ENCODE measurements around the gene ADM. TPM values are rescaled to one million over a fixed set of nuclear protein-coding genes. Genes with fewer than 3 reads are reported as not detected.

ADM gene
- total RNA-seq, 1 donor from 2014 or later = 239 TPM

DNA sequence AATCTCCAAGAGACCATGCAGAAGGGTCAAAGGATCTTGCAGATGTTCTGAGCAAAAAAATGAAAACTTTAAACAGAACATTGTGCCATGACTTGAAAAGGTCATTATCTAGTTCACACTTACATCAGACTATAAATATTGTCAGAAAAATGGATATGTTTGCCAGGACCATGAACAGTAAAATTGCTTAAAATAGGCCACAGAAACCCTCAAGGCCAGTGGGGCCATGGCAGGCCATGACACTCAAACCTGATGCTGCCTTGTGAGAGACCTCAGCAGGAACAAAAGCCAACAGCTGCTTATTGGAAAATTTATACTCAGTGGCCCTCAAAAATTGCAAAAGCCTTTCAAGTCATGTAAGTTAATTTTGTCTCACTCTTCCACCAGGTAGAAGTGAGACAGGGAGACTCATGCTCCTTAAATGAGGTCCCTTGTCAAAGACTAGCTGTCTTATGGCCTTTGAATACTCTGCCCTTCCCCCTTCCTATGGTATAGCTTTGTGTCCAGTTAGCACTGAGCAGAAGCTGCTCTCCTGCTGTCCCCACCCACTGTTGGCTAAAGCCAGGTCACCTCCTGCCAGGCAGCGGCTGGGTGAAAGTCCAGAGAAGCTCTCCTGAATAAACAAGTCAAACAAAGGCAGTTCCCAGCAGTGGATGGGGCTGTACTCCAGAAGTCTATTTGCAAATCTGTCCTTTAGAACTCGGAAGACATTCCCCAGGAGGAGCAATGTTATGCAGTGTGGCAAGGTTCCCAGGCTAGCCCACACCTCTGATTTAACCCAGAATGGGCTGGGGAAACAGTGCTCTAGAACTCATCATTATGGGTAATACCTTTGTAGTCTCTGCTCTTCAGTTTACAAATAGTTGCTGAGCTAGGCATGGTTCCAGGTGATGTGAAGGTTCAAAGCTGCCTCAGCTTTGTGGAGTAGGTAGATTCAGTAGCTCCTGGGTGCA, 21.4 kb downstream of the ADM start:
- Mint-ChIP-seq H3K27ac (ENCODE audit: unreplicated experiment) (peak overlapping the region; percentile 93), H3K36me3 (ENCODE audit: unreplicated experiment) (no peaks in the 10 kb centered on the region), H3K4me3 (ENCODE audit: unreplicated experiment) (no peak overlapping the region), H3K27me3 (ENCODE audit: unreplicated experiment) (no peaks in the 10 kb centered on the region), H3K4me1 (ENCODE audit: unreplicated experiment) (peaks cover 75% of the 10 kb centered on the region), H3K9me3 (ENCODE audit: unreplicated experiment) (no peaks in the 10 kb centered on the region)
- TF ChIP-seq, protein P1, sequence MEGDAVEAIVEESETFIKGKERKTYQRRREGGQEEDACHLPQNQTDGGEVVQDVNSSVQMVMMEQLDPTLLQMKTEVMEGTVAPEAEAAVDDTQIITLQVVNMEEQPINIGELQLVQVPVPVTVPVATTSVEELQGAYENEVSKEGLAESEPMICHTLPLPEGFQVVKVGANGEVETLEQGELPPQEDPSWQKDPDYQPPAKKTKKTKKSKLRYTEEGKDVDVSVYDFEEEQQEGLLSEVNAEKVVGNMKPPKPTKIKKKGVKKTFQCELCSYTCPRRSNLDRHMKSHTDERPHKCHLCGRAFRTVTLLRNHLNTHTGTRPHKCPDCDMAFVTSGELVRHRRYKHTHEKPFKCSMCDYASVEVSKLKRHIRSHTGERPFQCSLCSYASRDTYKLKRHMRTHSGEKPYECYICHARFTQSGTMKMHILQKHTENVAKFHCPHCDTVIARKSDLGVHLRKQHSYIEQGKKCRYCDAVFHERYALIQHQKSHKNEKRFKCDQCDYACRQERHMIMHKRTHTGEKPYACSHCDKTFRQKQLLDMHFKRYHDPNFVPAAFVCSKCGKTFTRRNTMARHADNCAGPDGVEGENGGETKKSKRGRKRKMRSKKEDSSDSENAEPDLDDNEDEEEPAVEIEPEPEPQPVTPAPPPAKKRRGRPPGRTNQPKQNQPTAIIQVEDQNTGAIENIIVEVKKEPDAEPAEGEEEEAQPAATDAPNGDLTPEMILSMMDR (IDR thresholded peaks at IDR 0.05) = no peak
- no peak for DNase-seq (ENCODE audit: extremely low spot score, unreplicated experiment)

GRCh38 chr11:10327254-10327653, 22.4 kb downstream of the ADM start:
- H3K4me1 Mint-ChIP-seq (ENCODE audit: unreplicated experiment) = peaks cover 71% of the 10 kb centered on the region
- H3K9me3 Mint-ChIP-seq (ENCODE audit: unreplicated experiment) = no peaks in the 10 kb centered on the region
- TF ChIP-seq, protein P1 (IDR thresholded peaks at IDR 0.05) = no peak
- H3K4me3 Mint-ChIP-seq (ENCODE audit: unreplicated experiment) = no peak overlapping the region
- no peak overlapping the region for H3K27ac Mint-ChIP-seq (ENCODE audit: unreplicated experiment)
- no peaks in the 10 kb centered on the region for H3K36me3 Mint-ChIP-seq (ENCODE audit: unreplicated experiment)
- H3K27me3 Mint-ChIP-seq (ENCODE audit: unreplicated experiment) = no peaks in the 10 kb centered on the region
- no peak for DNase-seq (ENCODE audit: extremely low spot score, unreplicated experiment)

DNA sequence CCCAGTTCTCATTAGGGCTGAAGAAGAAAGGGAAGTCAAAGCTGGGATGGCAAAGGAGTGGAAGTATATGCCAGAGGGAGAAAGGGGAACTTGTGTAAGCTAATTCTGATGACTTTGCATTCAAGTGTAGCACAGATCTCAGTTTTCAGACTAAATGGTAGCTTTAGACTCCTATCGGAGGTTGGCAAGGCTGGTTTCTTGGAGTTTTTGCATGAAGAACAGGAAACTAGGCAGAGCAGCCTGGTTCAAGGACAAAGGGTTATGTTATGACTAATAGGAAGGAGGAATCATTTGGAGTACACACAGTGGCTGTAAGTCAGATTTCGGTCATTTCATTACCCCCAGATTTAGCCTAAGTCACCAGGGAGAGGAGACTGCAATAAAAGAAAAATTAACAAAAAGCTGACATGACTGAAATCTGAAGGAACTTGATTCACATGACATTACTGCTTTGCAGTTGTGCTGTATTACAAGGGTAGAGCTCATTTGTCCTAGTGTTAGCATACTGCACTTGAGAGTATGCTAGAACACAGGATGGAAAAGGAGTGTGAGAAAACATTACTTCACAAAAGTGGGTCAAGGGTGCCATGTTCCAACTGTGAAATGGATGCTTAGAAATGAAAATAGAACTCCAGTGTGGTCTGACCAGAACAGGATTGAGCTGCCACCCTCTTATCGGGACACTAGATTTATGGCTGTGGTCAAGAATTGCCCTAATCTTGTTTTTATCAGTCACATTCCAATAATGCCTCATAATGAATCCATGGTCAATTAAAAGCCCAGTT, 23.6 kb downstream of the ADM start:
- no peak overlapping the region for H3K4me3 Mint-ChIP-seq (ENCODE audit: unreplicated experiment)

GRCh38 chr11:10329356-10329755, 24.5 kb downstream of the ADM start:
- H3K36me3 Mint-ChIP-seq (ENCODE audit: unreplicated experiment) = no peaks in the 10 kb centered on the region
- H3K4me1 Mint-ChIP-seq (ENCODE audit: unreplicated experiment) = peaks cover 54% of the 10 kb centered on the region
- no peaks in the 10 kb centered on the region for H3K27me3 Mint-ChIP-seq (ENCODE audit: unreplicated experiment)
- no peaks in the 10 kb centered on the region for H3K9me3 Mint-ChIP-seq (ENCODE audit: unreplicated experiment)
- peak overlapping the region; percentile 78 for H3K27ac Mint-ChIP-seq (ENCODE audit: unreplicated experiment)
- DNase-seq (ENCODE audit: extremely low spot score, unreplicated experiment) = no peak
- TF ChIP-seq, protein P1 (IDR thresholded peaks at IDR 0.05) = no peak
- H3K4me3 Mint-ChIP-seq (ENCODE audit: unreplicated experiment) = no peak overlapping the region

More for the DNA sequence above, 23.6 kb downstream of the ADM start:
- no peaks in the 10 kb centered on the region for H3K9me3 Mint-ChIP-seq (ENCODE audit: unreplicated experiment)
- H3K27ac Mint-ChIP-seq (ENCODE audit: unreplicated experiment) = peak overlapping the region; percentile 78
- no peaks in the 10 kb centered on the region for H3K36me3 Mint-ChIP-seq (ENCODE audit: unreplicated experiment)
- no peaks in the 10 kb centered on the region for H3K27me3 Mint-ChIP-seq (ENCODE audit: unreplicated experiment)
- TF ChIP-seq, protein P1 (IDR thresholded peaks at IDR 0.05) = no peak
- DNase-seq (ENCODE audit: extremely low spot score, unreplicated experiment) = no peak
- H3K4me1 Mint-ChIP-seq (ENCODE audit: unreplicated experiment) = peaks cover 59% of the 10 kb centered on the region

DNA sequence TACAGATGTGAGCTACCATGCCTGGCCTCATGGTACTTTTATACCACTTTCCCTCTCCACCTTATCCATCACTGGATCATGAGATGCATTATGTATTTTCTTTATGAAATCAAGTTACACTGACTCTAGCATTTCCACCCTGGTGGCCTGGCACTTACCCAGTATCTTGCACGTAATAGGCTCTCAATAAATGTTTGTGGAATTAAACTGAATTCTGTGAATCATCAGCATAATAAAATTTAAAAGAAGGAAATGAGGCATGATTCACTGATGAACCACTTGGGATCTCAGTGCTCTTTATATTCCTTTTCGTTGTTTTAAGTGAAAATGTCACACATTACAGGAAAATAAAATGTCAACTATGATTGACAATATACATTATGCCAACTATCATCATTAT, 25.1 kb downstream of the ADM start:
- no peak overlapping the region for H3K4me3 Mint-ChIP-seq (ENCODE audit: unreplicated experiment)
- no peaks in the 10 kb centered on the region for H3K36me3 Mint-ChIP-seq (ENCODE audit: unreplicated experiment)
- no peak for DNase-seq (ENCODE audit: extremely low spot score, unreplicated experiment)
- no peak overlapping the region for H3K27ac Mint-ChIP-seq (ENCODE audit: unreplicated experiment)
- no peaks in the 10 kb centered on the region for H3K9me3 Mint-ChIP-seq (ENCODE audit: unreplicated experiment)
- peaks cover 48% of the 10 kb centered on the region for H3K4me1 Mint-ChIP-seq (ENCODE audit: unreplicated experiment)
- TF ChIP-seq, protein P1 (IDR thresholded peaks at IDR 0.05) = no peak
- H3K27me3 Mint-ChIP-seq (ENCODE audit: unreplicated experiment) = no peaks in the 10 kb centered on the region

Data from osteocyte (in vitro differentiated cells).